Stimulated activated CD8-positive, alpha-beta memory T cell treated with anti-CD3 and anti-CD28 coated beads, Interleukin-12 subunit alpha, Interleukin-12 subunit beta, amount 100 ng/mL, for 1 hour (primary cell): Measurements from ENCODE around the gene CKAP2L.

Experiments used
- DNase-seq: peaks from one replicate; pipeline ENCODE4 v3.0.0-alpha.2; 2020; ENCODE audit warnings: low read depth

Gene CKAP2L

DNA sequence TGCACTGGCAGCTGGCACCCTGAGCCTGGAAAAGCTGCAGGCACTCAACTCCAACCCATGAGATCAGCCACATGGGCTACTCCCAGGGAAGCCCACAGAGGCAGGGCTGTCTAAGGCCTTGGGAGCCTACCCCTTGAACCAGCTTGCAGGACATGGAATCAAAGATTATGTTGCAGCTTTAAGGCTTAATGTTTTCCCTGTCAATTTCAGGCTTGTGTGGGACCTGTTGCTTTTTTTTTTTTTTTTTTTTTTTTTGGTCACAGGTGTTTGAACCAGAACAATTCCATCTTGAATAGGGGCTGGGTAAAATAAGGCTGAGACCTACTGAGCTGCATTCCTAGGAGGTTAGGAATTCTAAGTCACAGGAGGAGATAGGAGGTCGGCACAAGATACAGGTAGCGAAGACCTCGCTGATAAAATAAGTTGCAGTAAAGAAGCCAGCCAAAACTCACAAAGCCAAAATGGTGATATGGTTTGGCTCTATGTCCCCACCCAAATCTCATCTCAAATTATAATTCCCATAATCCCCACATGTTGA, 27.4 kb upstream of the CKAP2L start:
- no peak for DNase-seq

DNA sequence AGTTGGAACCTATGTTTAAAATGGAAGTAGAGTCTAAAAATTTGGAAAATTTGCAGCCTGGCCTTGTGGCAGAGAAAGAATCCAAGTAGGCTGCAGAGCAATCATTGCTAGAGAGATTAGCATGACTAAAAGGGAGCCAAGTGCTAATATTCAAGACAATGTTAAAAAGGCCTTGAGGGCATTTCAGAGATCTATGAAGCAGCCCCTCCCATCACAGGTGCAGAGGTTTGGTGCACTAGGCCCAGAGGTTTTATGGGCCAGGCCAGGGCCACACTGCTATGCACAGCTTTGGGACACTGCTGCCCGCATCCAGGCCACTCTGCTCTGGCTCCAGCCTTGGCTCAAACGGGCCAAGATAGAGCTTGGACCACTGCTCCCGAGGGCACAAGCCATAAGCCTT, 26.6 kb upstream of the CKAP2L start:
- DNase-seq = no peak

DNA sequence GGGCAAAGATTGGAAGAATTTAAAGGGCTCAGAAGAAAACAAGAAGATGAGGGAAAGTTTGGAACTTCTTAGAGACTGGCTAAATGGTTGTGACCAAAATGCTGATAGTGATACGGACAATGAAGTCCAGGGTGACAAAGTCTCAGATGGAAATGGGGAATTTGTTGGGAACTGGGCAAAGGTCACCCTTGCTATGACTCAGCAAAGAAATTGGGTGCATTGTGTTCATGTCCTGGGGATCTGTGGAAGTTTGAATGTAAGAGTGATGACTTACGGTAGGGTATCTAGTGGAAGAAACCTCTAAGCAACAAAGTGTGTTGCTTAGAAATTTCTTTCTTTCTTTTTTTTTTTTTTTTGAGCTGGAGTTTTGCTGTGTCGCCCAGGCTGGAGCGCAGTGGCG, 25.9 kb upstream of the CKAP2L start:
- DNase-seq = no peak

DNA sequence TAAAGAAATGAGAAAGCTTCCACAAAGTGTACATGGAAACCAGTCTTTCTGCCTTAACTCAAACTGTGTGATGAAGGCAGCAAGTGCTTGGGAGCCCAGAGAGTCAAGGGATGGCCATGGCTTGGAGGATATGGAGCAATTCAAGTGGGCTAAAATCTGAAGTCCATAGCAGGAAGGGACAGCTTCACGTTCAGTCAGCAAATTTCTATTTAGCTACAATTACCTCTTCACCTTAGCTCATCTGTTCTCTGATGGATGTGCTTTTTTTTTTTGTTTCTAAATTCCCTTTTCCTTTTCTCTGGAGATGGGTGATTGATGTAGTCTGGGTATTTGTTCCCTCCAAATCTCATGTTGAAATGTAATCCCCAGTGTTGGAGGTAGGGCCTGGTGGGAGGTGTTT, 24.8 kb upstream of the CKAP2L start:
- no peak for DNase-seq

DNA sequence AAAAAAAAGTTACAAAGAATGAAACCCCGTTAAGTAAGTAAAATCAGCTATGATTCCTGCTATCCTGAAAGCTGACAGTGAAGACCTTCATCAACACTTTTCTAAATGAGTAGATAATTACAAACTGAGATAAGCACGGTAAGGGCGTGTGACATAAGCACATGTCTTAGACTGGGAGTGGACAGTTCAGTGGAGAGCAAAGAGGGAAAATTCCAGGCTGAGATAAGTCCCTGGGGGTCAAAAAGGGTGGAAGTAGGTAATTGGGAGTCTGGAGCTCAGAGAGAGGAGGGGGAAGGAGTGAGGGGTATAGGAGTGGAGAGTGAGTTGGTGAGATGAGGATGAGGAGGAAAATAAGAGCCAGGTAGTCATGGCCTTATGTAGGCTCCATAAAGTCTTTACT, 24.2 kb upstream of the CKAP2L start:
- no peak for DNase-seq

DNA sequence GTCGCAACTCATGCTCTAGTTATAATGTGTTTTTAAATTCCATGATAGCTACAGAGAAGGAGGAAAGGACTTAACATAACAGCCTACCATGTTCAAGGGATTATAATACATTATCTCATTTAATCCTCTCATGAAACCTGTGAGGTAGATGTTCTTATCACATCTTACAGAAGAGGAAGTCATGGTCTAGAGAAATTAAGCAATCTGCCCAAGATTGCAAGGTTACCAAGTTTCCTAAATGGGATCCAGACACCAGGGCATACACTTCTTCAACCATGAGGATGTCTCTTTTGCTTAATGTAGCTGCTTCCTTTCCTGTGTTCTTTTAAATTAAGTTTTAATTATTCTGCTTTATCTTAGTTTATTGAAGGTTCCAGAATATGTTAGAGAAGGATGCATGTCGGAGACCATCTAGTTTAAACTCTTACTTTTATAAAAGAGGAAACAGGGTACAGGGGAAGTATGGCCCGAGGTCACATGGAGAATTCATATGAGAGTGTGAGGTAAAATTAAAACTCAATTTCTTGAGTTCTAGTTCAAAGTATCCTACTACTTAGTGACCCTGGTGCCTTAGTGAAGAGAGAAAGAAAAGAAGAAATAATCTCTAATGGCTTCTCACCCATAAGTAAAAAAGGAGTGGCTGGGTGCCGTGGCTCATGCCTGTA, 23.5 kb upstream of the CKAP2L start:
- DNase-seq = no peak

DNA sequence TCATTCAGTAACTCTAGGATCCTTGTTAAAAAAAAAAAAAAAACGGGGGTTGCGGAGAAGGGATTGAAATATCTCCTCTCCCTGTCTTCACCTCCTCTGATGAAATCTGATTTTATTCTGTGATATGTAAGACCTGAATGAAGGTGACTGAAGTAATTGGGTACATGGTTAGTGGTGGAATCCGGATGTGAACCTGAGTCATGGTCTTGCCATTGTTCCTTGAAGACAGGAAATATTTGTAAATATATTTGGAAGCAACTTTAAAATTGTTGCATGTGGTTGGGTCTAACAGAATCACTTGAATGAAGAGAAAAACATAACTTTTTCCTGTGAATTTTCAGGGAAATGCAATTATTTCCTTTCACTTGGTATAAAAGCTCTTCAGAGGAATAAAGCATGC, 22.9 kb upstream of the CKAP2L start:
- no peak for DNase-seq

DNA sequence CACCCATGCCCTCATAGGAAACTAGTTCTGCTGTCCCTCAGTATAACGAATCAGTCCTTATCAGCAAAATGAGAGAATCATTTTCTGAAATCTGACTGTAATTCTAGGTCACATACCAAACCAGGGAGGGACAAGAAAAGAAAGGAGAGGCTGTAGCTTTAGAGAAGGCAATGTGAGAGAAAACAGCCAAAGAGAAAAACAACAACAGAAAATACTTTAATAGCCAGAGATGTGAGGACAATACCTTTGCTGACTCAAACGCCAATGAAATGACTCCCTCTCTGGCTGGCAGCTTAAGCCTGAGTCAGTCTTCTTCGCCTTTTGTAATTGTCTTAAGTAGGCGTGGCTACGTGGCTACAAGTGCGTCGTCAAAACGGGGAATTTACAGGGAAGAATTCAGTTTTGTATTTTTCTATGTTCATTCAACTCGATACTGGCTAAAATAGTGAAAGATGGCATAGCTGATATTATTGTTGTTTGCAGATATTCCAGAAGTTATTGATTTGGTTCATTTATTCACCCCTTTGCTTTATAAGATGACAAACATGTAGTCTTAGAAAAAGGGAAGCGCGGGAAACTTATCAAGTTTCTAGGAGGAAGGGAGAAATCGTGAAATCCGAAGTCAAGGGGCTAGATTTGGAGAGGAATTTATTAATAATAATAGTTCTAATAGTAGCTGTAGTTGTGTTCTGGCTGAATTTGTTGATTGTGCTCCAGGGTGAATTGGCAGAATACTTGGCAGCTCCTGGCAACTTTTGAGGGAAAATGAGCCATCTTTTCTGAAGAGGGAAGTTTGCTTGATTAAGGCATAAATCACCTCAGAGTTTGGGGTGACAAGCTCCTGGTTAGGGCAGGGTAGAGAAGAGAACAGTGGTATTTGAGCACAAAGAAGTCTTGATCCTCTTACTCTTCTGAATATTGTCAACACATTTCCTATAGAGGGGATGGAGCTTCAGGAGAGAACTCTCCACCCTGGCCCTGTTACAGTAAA, 20.1 kb upstream of the CKAP2L start, which contains the start of gene IL1A:
Gene IL1A, minus strand, starts transcription at position 295 of the 991 bp plus-strand sequence. CDS start 723 bp downstream, outside the sequence.
- no peak for DNase-seq

DNA sequence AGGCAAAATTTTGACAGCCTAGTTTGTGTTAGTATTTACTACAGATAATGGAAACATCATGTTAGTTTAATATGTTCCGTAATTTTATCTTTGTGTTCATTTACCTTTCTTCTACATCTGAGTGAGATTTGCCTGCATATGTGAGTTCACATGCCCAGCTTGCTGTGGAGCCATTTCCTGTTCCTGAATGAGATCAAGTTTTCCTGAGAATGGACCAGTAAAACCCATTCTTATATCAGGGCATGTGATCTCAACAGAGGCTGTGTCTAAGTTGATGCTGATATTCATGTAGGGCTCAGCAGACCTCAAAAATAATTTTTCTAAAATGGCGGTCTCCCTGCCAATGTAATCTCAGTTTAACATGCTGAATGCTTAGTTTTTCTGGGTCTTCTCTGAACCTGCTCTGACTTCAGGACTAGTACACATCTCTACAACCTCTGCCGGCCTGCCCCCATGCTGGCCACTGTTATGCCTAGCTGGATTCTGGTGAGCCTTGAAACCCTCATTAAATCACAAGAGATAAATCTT, 18.8 kb upstream of the CKAP2L start:
- no peak for DNase-seq

DNA sequence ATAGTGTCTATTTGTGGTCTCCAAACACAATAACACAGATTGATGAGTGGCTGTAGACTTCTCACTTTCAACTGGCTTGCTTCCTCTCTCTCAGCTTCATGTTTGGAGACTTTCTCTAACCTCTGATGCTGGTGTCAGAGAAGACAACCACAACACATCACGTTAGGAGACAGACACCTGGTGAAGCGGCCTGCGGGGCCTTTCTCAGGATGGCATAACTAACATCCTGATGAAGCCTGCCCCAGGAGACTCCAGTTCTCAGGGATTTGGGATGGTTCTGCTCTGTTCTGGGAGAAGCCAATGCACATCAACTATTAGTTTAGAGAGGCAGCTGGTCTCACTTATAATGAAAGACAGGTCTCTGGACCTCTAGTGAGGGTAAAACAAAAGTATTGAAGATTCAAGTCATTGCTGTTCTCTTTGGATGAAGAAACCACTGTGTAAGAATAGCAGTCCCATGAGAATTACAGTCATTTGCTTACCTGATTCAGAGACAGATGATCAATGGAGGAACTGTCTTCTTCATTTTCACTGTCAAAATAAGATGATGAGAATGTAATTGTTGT, 17.9 kb upstream of the CKAP2L start:
- DNase-seq = no peak

DNA sequence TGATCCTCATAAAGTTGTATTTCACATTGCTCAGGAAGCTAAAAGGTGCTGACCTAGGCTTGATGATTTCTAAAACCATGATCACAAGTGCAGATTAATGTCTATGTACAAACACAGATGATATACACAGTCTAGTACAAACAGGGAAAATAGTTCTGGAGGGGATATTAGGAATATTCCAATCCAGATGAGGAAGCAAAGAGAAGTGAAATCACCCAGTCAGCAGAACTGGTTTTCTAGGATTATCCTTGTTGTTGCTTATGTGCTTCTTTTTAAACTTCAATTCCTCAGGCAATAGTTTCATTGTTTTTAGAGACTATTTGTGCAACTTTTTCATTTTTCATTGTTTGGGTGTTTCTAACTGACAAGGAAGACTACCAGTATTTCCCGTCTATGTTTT, 15.2 kb upstream of the CKAP2L start:
- DNase-seq = no peak

DNA sequence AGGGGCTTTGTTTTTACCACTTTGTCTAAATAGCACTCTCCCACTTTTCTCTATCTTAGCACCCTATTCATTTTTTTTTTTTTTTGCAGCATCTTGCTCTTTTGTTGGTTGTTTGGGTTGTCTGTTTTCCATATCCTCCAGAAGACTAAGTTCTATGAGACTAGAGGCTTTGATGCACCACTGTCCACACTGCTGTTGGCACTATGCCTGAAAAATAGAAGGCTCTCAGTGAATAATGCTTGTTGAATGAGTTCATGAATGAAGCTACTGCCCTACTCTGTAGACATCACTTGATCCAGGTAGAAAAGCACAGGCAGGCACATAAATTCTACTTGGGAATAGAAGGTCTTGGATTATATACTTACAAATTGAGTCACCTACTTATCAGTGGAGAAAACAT, 12.6 kb upstream of the CKAP2L start:
- no peak for DNase-seq

DNA sequence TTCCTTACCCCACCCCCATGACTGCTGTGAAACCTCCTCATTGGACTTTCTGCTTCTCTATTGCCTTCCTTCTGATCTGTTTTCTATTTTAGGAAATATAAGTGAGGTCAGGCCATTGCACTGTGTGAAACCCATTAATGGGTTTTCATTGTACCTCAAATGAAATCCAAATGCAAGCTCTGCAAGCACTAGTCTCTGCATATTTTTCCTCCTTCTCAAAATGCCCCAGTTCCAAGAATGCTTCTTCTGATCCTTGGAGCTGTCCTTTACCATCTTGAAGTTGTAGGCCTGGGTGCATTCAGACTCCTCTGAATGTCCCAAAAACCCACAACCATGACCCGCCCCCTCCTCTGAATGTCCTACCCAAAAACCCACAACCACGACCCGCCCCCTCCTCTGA, 11.7 kb upstream of the CKAP2L start:
- no peak for DNase-seq

DNA sequence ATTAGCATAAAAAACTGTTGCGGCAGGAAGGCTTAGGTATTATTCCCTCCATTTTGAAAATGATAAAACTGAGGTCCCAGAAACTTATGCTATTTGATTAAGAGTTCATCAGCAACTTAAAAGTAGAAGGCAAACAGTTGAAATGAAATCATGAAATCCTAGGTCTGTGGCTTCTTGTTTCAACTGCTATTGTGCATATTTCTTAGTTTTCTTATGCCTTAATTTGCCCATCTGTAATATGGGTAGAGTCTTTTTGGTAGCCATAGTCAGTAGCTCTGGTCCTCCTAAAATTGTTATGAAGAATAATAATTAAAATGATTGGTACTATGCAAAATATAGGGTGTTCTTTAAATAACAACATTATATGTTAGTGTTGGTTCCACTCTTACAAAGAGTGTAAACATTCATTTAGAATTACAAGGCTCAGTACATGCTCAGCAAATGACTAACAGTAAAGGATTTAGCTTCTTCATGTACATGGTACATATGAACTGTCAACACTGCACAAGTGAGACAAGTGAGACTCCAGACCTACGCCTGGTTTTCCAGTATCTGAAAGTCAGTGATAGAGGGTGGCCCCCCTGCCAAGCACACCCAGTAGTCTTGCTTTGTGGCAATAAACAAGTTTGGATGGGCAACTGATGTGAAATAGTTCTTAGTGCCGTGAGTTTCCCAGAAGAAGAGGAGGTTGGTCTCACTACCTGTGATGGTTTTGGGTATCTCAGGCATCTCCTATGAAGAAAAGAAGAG, 10.3 kb upstream of the CKAP2L start:
- no peak for DNase-seq

DNA sequence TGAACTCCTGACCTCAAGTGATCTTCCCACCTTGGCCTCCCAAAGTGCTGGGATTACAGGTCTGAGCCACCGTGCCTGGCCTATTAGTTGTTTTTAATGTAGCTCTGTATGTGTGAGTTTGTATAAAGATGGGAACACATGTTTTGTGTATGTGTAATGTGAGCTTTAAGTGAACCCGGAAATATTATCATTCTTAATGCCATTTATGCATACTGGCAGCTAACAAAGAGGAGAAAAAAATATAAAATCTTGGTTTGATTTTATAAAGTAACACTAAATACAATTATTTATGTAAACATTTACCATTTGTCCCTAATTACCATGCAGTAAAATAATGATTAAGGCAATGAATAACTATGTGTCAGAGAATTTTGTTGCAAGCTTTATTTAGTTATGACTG, 9.1 kb upstream of the CKAP2L start:
- no peak for DNase-seq

DNA sequence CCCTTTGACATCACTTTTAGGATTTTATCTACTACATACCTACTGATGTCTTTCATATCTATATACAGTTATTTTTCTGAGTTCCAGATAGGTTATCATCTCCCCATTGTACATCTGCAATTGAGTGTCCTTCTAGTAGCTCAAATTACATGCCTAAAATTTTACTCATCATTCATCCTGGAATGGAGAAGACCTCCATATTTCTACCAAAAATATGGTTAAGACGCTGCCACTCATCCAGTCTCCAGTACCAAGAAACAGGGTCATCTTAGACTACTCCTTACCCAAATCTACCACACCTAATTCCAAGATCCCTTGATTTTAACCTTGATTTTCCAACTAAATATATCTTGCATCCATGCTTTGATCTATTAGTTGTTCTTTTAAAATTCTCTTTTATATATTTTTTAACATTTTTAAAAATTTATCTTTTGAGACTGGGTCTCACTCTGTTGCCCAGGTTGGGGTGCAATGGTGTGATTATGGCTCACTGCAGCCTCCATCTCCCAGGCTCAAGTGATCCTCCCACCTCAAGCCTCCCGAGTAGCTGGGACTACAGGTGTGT, 8.6 kb upstream of the CKAP2L start:
- DNase-seq = no peak

DNA sequence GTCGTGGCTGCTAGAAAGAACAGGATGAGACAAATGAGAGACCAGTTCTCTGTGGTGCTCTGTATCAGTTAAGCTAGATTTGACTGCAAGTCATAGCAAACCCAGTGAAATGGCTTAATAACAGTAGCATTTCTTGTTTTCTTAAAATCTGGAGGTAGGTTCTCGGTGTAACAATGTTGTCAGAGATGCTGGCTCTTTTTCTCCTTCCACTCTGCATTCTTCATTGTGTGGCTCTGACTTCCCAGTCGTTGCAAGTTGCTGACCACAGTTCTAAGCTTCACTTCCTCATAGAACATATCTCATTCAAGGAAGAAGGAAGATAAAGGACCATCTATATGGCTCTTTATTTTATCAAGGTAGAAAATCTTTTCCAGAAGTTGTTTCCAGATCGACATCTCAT, 7.9 kb upstream of the CKAP2L start:
- no peak for DNase-seq

DNA sequence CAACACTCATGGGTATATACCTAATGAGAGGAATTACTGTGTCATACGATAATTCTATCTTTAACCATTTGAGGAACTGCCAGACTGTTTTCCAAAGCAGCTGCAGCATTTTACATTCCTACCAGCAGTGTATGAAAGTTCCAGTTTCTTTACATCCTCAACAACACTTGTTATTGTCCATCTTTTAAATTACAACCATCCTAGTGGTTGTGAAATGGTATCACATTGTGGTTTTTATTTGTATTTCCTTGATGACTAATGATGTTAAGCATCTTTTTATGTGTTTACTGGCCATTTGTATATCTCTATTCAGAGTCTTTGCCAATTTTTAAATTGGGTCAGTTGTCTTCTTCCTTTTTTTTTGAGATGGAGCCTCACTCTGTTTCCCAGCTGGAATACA, 4.0 kb upstream of the CKAP2L start:
- DNase-seq = no peak

DNA sequence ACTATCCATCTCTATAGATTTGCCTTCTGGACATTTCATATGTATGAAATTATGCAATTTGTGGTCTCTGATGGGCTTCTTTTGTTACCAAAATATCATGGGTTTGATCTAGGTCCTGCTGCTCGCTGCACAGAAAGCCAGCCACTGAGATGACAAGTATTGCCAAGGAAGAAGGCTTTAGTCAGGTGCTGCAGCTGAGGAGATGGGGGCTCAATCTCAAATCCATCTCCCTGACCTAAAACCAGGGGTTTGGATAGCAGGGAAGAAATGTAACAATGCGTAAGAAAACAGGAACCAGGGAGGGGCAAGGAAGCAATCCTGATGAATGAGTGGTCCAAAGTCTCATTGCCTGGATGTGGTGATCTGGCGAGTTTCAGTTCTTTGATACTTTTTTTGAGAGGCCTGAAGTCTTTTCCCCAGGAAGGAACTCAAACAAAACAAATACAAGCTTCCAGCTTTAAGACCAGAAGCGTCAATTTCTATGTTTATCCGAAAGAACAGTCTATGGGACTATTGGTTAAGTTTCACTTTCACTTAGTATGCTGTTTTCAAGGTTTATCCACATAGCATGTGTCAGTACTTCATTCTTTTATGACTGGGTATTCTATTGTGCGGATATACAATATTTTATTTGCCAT, 3.4 kb upstream of the CKAP2L start:
- no peak for DNase-seq

DNA sequence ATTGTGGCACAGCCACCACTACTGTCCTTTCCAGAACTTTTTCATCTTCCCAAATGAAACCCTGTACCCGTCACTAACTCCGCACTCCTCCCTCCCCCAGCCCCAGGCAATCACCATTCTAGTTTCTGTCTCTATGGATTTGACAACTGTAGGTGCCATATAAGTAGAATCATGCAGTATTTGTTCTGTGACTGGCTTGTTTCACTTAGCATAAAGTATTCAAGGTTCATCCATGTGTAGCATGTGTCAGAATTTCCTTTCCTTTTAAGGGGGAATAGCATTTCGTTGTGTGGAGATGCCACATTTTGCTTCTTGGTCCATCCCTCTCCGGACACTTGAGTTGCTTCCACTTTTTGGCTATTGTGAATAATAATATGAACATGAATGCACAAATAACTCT, 842 bp upstream of the CKAP2L start:
- DNase-seq = no peak

DNA sequence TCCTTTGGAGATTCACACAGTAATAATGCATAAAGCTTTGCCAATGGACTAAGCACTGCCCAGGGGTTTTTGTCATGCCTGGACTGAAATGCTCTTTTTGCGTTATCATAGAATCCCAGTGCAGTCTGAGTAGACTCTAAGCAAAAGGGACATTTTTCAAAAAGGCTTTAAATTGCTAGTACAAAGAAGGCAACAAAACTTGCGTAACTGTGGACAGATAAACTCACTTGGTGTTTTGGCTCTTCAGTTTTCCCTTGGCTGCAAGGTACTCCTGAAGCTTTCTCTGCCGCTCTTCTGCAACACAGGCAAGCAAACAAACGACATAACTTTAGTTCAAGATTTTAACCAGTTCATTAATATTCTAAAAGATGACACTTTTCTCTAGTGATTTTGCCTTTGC, 2.1 kb downstream of the CKAP2L start:
- no peak for DNase-seq
